OCI-LY1 (cell line): Measurements from ENCODE around the gene NT5C2.

Source experiments
- EZH2 ChIP-seq: fragments of 200-600 bp; sonication (generic), shearing (Covaris generic); IDR thresholded peaks from 2 replicates; pipeline ENCODE4 v1.8.0; 2017; ENCODE audit warnings: borderline replicate concordance, mixed run types, mild to moderate bottlenecking, antibody characterized with exemption, low read length, moderate library complexity, mixed read lengths
- TF ChIP-seq, protein P1 (sequence below): fragments of 200-600 bp; sonication (generic), shearing (Covaris generic); IDR thresholded peaks from 2 replicates; pipeline ENCODE4 v1.5.1; 2017; ENCODE audit warnings: mild to moderate bottlenecking, antibody characterized with exemption, low read length, moderate library complexity, mixed read lengths

GRCh38 chr10:103096130-103096529 is 96.9 kb downstream of the NT5C2 start:
- TF ChIP-seq, protein P1, sequence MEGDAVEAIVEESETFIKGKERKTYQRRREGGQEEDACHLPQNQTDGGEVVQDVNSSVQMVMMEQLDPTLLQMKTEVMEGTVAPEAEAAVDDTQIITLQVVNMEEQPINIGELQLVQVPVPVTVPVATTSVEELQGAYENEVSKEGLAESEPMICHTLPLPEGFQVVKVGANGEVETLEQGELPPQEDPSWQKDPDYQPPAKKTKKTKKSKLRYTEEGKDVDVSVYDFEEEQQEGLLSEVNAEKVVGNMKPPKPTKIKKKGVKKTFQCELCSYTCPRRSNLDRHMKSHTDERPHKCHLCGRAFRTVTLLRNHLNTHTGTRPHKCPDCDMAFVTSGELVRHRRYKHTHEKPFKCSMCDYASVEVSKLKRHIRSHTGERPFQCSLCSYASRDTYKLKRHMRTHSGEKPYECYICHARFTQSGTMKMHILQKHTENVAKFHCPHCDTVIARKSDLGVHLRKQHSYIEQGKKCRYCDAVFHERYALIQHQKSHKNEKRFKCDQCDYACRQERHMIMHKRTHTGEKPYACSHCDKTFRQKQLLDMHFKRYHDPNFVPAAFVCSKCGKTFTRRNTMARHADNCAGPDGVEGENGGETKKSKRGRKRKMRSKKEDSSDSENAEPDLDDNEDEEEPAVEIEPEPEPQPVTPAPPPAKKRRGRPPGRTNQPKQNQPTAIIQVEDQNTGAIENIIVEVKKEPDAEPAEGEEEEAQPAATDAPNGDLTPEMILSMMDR = no peak
- no peak for TF ChIP-seq EZH2
